ENCODE data around the gene SPACA4. TPM values are rescaled to one million over a fixed set of nuclear protein-coding genes. Genes with fewer than 3 reads are reported as not detected.

SPACA4 gene
- total RNA-seq, 1 donor from 2014 or later, result under 0.01 TPM

DNA sequence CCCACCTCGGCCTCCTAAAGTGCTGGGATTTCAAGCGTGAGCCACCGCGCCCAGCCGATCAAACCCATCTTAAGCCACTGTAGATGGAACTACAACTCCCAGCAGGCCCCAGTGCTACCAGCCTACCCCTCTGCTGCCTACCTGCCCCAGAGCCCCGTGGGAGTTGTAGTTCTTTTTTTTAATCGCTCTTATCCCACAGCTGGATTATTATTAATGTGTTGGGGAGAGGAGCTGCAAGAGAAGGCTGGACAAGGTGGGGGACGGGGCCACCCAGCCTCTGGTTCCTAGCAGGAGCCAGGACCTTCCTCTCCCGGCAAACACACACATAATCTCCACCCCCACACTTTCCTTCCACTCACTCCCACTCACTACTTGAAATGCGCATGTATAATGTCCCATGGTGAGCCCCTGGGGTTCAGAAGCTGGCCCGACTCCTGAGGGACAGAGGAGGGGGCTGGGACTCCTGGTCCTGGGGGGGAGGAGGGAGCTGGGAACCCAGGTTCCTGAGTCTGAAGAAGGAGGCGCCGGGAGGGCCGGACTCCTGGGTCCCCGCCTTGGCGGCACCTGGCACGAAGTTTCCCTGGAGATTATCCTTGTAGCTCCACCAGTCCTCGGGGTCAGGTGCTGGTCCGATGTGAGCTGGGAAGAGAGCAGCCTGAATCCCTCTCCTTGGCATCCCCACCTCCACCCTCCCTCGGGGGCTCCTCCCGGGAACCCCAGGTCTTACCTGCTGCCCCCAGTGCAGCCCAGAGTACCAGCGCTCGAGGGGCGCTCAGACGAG, 38.5 kb downstream of the SPACA4 start:
- TF ChIP-seq, protein P1, sequence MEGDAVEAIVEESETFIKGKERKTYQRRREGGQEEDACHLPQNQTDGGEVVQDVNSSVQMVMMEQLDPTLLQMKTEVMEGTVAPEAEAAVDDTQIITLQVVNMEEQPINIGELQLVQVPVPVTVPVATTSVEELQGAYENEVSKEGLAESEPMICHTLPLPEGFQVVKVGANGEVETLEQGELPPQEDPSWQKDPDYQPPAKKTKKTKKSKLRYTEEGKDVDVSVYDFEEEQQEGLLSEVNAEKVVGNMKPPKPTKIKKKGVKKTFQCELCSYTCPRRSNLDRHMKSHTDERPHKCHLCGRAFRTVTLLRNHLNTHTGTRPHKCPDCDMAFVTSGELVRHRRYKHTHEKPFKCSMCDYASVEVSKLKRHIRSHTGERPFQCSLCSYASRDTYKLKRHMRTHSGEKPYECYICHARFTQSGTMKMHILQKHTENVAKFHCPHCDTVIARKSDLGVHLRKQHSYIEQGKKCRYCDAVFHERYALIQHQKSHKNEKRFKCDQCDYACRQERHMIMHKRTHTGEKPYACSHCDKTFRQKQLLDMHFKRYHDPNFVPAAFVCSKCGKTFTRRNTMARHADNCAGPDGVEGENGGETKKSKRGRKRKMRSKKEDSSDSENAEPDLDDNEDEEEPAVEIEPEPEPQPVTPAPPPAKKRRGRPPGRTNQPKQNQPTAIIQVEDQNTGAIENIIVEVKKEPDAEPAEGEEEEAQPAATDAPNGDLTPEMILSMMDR (IDR thresholded peaks at IDR 0.05; ENCODE audit: insufficient read depth, low read length, severe bottlenecking), result no peak
- Histone ChIP-seq H3K4me3 (ENCODE audit: low read depth, low read length) (peak overlapping the region; percentile 47), H3K36me3 (ENCODE audit: control insufficient read depth, insufficient read depth, low read length) (no peaks in the 10 kb centered on the region), H3K27me3 (ENCODE audit: control insufficient read depth, insufficient read depth, low read length) (no peaks in the 10 kb centered on the region)
- FAIRE-seq (no peak), DNase-seq (ENCODE audit: low read depth) (peak; percentile 52)

DNA sequence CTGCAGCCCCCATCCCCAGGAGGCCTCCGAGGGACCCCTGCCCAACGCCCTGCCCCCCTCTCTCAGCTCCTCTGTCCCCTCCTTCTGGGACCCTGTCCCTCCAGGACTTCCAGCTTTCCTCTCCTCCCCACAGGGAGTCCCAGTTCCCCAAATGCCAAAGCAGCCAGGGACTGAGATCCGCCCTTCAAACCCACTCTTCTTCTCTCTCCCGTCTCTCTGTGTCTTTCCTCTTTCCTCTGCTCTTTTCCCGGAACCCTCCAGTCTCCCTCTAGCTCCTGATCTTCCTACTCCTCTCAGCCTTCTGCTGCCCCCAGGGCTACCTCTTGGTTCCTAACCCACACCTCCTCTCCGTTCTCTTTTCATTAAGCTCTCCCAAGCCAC, 39.1 kb downstream of the SPACA4 start:
- TF ChIP-seq, protein P1 (IDR thresholded peaks at IDR 0.05; ENCODE audit: insufficient read depth, low read length, severe bottlenecking), result no peak
- FAIRE-seq (no peak), DNase-seq (ENCODE audit: low read depth) (no peak)
- Histone ChIP-seq H3K27me3 (ENCODE audit: control insufficient read depth, insufficient read depth, low read length) (no peaks in the 10 kb centered on the region), H3K4me3 (ENCODE audit: low read depth, low read length) (peak overlapping the region; percentile 47), H3K36me3 (ENCODE audit: control insufficient read depth, insufficient read depth, low read length) (no peaks in the 10 kb centered on the region)

DNA sequence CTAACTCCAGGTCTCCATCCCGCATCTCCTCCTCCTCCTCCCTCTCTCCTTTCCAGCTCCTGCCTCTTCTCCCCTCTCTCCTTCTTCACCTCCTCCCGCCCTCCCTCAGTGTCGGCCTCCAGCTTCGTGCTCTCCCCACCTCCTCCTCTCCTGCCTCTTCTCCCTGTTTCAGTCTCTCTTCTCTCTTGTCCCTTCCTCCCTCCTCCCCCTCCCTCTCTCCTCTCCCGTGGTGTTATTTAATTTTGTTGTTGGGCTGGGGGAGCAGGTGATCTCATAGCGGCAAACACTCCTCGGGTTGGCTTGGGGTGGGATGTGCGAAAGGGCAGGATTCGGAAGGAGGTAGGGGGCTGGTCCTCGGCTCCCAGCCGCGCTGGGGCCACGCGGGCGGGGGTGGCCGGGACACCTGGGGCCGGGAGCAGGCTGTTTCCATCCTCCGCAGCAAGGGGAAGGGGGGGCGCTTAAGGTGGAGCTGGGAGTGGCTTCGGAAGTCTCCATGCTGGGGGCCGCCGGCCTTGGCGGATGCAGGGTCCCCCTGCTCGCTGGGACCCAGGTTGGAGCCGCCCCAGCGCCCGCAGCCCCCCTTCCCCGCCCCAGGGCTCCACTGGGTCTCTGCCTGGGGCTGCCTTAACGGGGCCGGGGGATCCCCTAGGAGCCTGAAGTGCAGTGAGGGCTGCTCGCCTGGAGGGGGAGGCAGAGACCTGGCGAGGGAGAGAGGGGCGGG, 39.6 kb downstream of the SPACA4 start, which contains the start of gene CA11:
TSS of gene CA11 (minus strand) at position 187 of the 721 bp plus-strand sequence. CDS start 555 bp downstream, outside the sequence.
- H3K4me3 ChIP-seq (ENCODE audit: low read depth, low read length), result peak within 1 kb of the TSS; percentile 47
- DNase-seq (ENCODE audit: low read depth) (peak; percentile 56), FAIRE-seq (no peak)
- no peaks in the 10 kb centered on the region for H3K27me3 ChIP-seq (ENCODE audit: control insufficient read depth, insufficient read depth, low read length)
- TF ChIP-seq, protein P1 (IDR thresholded peaks at IDR 0.05; ENCODE audit: insufficient read depth, low read length, severe bottlenecking), result peak; percentile 80
- no peaks in the 10 kb centered on the region for H3K36me3 ChIP-seq (ENCODE audit: control insufficient read depth, insufficient read depth, low read length)

DNA sequence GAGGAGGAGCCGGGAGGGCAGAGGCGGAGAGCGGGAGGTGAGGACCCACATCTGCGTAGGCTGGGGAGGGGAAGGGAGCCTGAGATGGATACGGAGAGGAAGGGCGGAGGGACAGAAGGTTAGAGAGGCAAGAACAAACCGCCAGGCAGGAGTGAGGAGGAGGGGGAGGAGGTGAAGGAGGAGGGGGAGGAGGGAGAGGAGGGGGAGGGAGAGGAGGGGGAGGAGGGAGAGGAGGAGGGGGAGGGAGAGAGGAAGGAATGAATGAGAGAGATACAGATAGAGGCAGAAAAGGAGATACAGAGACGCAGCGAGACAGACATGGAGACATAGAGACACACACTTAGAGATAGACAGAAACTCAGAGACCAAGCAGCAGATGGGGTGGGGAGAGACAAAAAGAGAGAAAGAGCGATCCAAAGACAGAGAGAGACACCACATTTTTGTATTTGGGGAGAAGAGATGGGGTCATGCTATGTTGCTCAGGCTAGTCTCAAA, 40.2 kb downstream of the SPACA4 start:
- TF ChIP-seq, protein P1 (IDR thresholded peaks at IDR 0.05; ENCODE audit: insufficient read depth, low read length, severe bottlenecking), result no peak
- no peak for FAIRE-seq
- H3K4me3 ChIP-seq (ENCODE audit: low read depth, low read length), result no peak overlapping the region
- DNase-seq (ENCODE audit: low read depth), result no peak
- no peaks in the 10 kb centered on the region for H3K27me3 ChIP-seq (ENCODE audit: control insufficient read depth, insufficient read depth, low read length)
- no peaks in the 10 kb centered on the region for H3K36me3 ChIP-seq (ENCODE audit: control insufficient read depth, insufficient read depth, low read length)

DNA sequence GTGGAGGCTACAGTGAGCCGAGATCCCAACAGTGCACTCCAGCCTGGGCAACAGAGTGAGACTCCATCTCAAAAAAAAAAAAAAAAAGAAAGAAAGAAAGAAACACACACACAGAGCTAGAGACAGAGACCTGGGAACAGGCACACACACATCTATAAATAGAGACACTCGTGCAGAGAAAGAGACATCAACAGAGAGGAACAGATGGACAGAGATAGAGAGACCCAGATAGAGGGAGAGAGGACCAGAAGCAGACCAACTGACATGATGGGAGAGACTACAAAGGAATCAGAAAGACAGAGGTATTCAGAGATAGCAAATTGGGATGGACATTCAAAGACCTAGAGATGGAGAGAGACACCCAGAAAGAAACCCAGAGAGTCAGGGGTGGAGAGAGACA, 41.6 kb downstream of the SPACA4 start:
- no peaks in the 10 kb centered on the region for H3K36me3 ChIP-seq (ENCODE audit: control insufficient read depth, insufficient read depth, low read length)
- no peak for DNase-seq (ENCODE audit: low read depth)
- FAIRE-seq, result no peak
- TF ChIP-seq, protein P1 (IDR thresholded peaks at IDR 0.05; ENCODE audit: insufficient read depth, low read length, severe bottlenecking), result no peak
- no peaks in the 10 kb centered on the region for H3K27me3 ChIP-seq (ENCODE audit: control insufficient read depth, insufficient read depth, low read length)
- H3K4me3 ChIP-seq (ENCODE audit: low read depth, low read length), result no peak overlapping the region

All from bronchial epithelial cell (primary cell).